Pons (tissue), 1 donor: ENCODE measurements around the gene SAPCD1.
A peak's percentile ranks its signal among the peaks of the same experiment; 100 is the strongest.
"Not testable (repeated sequence)": the region's sequence is repeated elsewhere in the genome, so short reads cannot be mapped to it uniquely, and the experiment has no call there.

ENCODE experiments used
- DNase-seq: peaks from one replicate; pipeline ENCODE4 v3.0.0-alpha.2; 2016; ENCODE audit warnings: low spot score

SAPCD1 gene

GRCh38 chr6:31801031-31801927 lies 38.8 kb downstream of the SAPCD1 start:
- not testable (repeated sequence) for DNase-seq

GRCh38 chr6:31805939-31806469 lies 43.5 kb downstream of the SAPCD1 start:
- no peak for DNase-seq

GRCh38 chr6:31806470-31807272 lies 44.2 kb downstream of the SAPCD1 start, which contains the start of gene LSM2:
LSM2 (minus strand) TSS chr6:31806966; CDS start chr6:31806757, 209 bp downstream.
- peak; percentile 97 for DNase-seq

GRCh38 chr6:31808599-31808998 lies 46.1 kb downstream of the SAPCD1 start:
- DNase-seq, result not testable (repeated sequence)

GRCh38 chr6:31811645-31812044 lies 49.2 kb downstream of the SAPCD1 start:
- no peak for DNase-seq

- no peak for DNase-seq
Measured at GRCh38 chr6:31813465-31813849, 51.0 kb downstream of the SAPCD1 start.
